Muscle of back (tissue), 10 donors: ENCODE results near the gene SPSB4. TPM values are rescaled to one million over a fixed set of nuclear protein-coding genes. Genes with fewer than 3 reads are reported as not detected.

Source experiments
- polyA plus RNA-seq, 10 donors: library from polyadenylated mRNA; unstranded; fragments of 120-200 nt; gene quantifications; one replicate each; pipeline ENCODE4 v1.2.1, GENCODE V29; 2013; ENCODE audit not compliant: insufficient read length in 10 of 10

Gene SPSB4
- polyA plus RNA-seq, 10 donors, result 18.0 to 26.1 (median 23.1) TPM

Other genes with a start within 250 kb of the SPSB4 start
- gene SLC25A36, start 109.5 kb upstream of the SPSB4 start, polyA plus RNA-seq, result 10 to 100 TPM; 50.6 to 96.0 (median 72.2) TPM
- gene PXYLP1, start 180.5 kb downstream of the SPSB4 start, polyA plus RNA-seq, result 10 to 100 TPM; 18.8 to 23.7 (median 21.5) TPM